EH (cell line): ENCODE results near the gene ADAMTS7.
"Not testable (repeated sequence)": the region's sequence is repeated elsewhere in the genome, so short reads cannot be mapped to it uniquely, and the experiment has no call there.

ENCODE experiments used
- DNase-seq: peaks from one replicate; pipeline ENCODE4 v3.0.0-alpha.2; 2015; ENCODE audit warnings: low read depth

Gene ADAMTS7

DNA sequence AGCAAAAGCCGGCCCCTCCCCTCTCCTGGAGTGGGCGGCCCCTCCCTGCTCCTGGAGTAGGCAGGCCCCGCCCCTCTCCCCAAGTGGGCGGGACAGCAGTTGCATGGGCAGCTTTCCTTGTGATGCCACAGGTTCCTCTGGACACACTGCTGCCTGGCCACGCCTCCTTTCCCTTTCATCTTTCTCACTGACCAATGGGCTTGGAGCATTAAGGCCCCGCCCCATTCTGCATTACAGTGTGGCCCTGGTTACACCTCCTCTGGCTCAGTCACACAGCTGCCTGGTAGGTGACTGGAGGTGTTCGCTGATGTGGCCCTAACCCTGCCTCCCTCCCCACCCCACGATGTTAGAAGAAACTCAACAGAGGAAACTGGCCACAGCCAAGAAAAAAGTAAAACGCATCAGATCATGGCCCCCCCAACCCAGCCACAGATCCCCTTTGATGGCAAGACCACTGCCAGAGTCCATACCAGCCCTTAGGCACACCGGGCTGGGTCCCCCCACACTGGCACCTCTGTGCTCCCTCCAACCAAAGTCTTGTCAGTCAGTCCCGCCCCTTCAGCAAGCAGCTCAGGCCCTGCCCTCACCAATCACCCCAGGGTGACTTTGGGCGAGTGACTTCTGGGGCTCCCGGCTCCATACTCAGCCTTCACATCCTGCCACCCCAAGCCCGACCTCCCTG lies 84.3 kb downstream of the ADAMTS7 start:
- no peak for DNase-seq

DNA sequence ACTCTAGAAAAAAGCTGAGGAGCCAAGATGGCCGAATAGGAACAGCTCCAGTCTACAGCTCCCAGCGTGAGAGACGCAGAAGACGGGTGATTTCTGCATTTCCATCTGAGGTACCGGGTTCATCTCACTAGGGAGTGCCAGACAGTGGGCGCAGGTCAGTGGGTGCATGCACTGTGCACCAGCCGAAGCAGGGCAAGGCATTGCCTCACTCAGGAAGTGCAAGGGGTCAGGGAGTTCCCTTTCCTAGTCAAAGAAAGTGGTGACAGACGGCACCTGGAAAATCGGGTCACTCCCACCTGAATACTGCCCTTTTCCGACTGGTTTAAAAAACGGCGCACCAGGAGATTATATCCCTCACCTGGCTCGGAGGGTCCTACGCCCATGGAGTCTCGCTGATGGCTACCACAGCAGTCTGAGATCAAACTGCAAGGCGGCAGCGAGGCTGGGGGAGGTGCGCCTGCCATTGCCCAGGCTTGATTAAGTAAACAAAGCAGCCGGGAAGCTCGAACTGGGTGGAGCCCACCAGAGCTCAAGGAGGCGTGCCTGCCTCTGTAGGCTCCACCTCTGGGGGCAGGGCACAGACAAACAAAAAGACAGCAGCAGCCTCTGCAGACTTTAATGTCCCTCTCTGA lies 91.3 kb downstream of the ADAMTS7 start:
- DNase-seq = not testable (repeated sequence)

DNA sequence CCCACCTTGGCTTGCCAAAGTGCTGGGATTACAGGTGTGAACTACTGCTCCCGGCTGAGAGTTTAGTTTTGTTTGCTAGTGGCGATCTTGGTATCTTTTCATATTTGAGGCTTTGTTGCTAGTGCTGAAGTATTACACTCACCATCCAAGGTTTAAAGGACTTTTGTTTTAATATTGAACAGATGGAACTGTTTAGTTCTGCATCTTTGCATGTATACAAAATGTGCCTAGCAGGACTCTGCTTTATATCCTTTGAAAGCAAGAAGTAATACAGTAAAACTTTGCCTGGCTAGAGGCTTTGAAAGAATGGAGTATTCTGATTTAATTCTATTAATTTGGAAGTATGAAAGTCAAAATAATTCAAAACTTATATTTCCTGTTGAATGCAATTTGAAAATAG lies 92.4 kb downstream of the ADAMTS7 start:
- DNase-seq = no peak

DNA sequence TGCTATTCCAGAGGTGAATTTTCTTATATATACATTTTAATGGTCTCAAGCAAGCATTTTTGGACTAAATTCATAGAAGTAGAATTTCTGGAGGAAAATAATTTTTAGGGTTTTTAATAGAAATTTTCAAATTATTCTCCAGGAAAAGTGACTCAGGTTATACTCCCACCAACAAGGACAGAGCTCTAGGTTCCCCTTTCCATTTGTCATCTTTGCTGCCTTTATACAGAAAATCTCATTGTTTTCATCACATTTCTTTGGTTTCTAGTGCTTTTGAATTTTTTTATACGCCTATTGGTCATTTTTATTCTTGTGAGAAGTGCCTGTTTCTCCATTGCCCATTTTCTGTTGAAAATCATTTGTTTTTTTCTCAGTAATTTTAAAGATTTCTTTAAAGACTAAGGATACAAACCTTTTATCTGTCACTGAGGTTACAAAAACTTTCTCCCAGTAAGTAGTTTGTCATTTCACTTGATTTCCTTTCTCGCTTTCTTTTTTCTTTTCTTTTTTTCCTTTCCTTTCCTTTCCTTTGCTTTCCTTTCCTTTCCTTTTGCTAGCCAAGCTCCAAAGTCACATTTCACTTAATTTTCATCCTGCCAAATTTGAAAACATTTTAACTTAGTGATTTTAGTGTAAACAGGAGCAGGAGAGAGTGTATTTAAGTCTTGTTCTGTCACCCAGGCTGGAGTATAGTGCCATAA lies 93.2 kb downstream of the ADAMTS7 start:
- DNase-seq = no peak

DNA sequence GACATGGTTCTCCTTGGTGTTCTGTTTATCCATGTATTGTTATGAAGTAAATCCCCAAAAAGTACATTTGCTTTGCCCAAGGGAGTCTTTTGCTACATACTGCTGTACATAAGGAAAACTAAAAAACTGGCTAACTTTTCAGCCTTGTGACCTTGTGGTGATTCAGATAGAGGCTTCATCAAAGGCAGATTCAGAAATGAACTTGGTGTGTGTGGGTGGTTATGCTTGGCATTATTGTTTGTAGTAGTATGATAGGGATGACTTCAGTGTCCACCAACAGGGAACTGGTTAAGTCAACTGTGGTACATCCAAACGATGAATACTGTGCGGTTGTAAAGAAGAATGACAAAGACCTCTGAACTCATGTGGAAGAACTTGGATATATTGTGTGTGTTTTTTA lies 94.6 kb downstream of the ADAMTS7 start:
- no peak for DNase-seq

DNA sequence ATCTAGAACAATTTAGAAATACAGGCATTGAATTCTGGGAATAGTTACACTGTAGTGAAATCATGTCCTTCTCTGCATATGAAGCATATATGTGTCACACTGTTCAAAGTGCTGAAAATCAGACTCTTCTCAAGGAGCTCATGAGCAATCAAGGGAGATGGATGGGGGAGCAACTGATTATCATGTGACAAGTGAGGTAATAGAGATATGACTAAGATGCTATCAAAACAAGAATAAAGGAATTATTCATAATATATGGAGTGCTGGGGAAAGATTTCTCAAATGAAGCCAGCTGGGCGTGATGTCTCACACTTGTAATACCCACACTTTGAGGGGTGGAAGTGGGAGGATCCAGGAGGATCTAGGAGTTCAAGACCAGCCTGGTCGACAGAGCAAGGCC lies 95.3 kb downstream of the ADAMTS7 start:
- peak; percentile 51 for DNase-seq

DNA sequence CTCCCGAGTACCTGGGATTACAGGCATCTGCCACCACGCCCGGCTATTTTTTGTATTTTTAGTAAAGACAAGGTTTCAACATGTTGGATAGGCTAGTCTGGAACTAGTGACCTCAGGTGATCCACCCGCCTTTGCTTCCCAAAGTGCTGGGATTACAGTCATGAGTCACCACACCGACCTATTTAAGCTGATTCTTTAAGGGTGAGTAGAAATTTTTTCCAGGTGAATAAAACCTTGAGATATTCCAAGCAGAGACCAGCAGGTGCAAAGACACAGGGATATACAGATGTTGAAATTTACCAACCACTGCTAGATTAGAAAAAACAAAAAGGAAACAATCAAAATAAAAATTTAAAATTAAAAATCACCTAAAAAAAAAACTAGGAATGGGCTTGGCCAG lies 95.8 kb downstream of the ADAMTS7 start:
- no peak for DNase-seq

DNA sequence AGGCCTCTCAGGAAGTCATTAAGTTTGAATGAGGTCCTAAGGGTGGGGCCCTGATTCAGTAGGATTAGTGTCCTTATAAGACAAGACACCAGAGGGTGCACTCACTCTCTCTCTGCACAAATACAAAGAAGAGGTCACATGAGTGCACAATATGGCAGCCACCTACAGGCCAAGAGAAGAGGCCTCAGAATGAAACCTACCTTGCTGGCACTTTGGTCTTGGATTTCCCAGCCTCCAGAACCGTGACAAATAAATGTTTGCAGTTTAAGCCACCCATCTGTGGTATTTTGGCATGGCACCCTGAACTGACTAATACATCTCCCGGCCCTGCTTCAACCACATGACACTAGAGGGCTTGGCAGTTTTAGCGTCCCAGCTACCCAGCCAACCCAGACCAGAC lies 96.4 kb downstream of the ADAMTS7 start:
- DNase-seq = peak; percentile 18

DNA sequence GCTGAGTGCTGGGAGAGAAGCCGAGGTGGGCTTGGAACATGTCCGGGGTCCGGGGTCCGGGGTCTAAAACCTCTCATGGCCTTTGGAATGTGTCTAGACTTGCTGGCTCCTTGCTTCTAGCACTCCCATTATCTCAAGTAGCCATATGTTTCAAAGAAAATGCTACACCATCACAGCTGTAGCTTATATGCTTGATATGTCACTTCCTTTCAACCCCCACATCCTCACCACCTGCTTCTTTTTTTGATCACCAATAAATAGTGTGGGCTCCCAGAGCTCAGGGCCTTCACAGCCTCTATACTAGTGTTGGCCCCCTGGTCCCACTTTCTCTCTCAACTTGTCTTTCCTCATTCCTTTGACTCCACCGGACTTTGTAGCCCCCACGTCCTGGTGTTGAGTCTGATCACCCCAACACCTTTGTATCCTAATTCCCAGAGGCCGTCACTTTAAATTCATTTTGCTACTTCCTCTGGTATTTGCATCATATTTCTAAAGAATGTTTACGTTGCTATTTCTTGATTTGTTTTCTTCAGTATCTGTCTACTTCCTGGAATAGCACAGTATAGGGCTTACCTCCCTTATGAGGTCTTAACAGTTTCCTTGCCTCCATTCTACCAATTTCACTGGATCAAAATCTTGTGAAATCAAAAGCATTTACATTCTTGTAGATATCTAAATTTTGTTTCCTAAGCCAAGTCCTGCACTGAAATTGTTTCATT lies 98.3 kb downstream of the ADAMTS7 start:
- no peak for DNase-seq

DNA sequence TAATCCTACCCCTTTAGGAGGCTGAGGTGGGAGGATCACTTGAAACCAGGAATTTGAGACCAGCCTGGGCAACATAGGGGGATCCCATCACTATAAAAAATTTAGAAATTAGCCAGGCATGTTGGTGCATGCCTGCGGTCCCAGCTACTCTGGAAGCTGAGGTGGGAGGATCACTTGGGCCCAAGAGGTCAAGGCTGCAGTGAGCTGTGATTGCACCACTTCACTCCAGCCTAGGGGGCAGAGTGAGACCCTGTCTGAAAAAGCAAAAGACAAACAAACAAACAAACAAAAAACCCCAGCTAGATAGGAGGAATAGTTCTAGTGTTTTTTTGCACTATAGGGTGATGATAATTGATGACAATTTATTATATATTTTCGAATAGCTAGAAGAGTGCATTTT lies 99.6 kb downstream of the ADAMTS7 start:
- no peak for DNase-seq

DNA sequence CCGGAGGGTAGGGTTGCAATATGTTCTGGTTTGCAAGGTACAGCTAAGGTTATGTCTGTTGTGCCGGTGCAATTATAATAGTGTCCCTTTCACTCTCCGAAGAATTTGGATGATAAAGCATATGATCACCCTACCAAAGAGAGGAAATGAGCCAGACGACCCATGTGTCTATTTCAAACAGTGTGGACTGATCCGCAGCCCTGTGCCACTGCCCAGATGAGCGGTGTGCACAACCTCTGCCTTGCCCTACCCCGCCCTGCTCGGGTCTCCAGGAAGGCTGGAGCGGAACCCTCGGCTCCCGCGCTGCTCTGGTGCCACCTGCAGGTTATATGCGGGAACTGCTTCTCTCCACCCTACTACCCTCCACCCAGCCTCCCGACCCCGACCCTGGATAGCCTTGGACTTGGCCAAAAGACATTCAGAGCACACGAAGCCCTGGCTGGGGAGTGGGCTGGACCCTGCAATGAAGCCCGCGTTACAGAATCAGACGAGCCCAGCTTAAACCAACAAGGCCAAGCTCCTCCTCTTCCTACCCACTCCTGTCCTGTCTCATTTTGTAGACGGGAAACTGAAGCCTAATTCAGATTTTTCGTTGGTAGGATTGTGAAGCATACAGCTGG lies 101.9 kb downstream of the ADAMTS7 start:
- peak; percentile 54 for DNase-seq
